Loucy (cell line): ENCODE results near the gene TNS3.

Experiments used
- H2AFZ ChIP-seq: fragments of 200-600 bp; sonication (generic); 2 replicates; pipeline ENCODE4 v1.6.0; 2016; ENCODE audit warnings: antibody characterized with exemption, mild to moderate bottlenecking, low read length, moderate library complexity
- H3F3A ChIP-seq: fragments of 200-600 bp; 2 replicates; pipeline ENCODE4 v1.6.0; 2016; ENCODE audit warnings: antibody characterized with exemption, low read depth, mild to moderate bottlenecking
- H3K27me3 ChIP-seq: fragments of 200-600 bp; sonication (generic); 2 replicates; pipeline ENCODE4 v1.6.1; 2014; ENCODE audit warnings: low read length, mild to moderate bottlenecking; ENCODE audit not compliant: insufficient read depth, poor library complexity, severe bottlenecking
- H3K36me3 ChIP-seq: fragments of 200-600 bp; sonication (generic); 2 replicates; pipeline ENCODE4 v1.6.1; 2016; ENCODE audit warnings: low read length; ENCODE audit not compliant: insufficient read depth
- H3K4me1 ChIP-seq: fragments of 200-600 bp; sonication (generic); 2 replicates; pipeline ENCODE4 v1.5.1; 2014; ENCODE audit warnings: low read length, mild to moderate bottlenecking; ENCODE audit not compliant: insufficient read depth, poor library complexity, severe bottlenecking
- H3K4me2 ChIP-seq: fragments of 200-600 bp; sonication (generic); 2 replicates; pipeline ENCODE4 v1.6.0; 2014; ENCODE audit warnings: antibody characterized with exemption, low read length, low read depth, mild to moderate bottlenecking; ENCODE audit not compliant: poor library complexity, severe bottlenecking
- H3K4me3 ChIP-seq: fragments of 200-600 bp; sonication (generic); 2 replicates; pipeline ENCODE4 v1.5.1; 2014; ENCODE audit warnings: low read length, mild to moderate bottlenecking, mixed read lengths; ENCODE audit not compliant: poor library complexity, severe bottlenecking
- H3K79me2 ChIP-seq: fragments of 200-600 bp; sonication (generic); 2 replicates; pipeline ENCODE4 v1.6.1; 2014; ENCODE audit warnings: low read length; ENCODE audit not compliant: insufficient read depth
- H3K9ac ChIP-seq: fragments of 200-600 bp; sonication (generic); 2 replicates; pipeline ENCODE4 v1.6.0; 2014; ENCODE audit warnings: mild to moderate bottlenecking, low read depth, low read length, moderate library complexity; ENCODE audit not compliant: poor library complexity, severe bottlenecking
- H3K9me2 ChIP-seq: fragments of 200-600 bp; sonication (generic); replicated peaks from 2 replicates; pipeline ENCODE4 v1.6.1; 2016; ENCODE audit warnings: low read depth, low read length, mixed read lengths
- H3K9me3 ChIP-seq: fragments of 200-600 bp; sonication (generic); 2 replicates; pipeline ENCODE4 v1.6.1; 2014; ENCODE audit warnings: mild to moderate bottlenecking, antibody characterized with exemption, low read length, low read depth; ENCODE audit not compliant: insufficient read depth
- H4K20me1 ChIP-seq: fragments of 200-600 bp; sonication (generic); 2 replicates; pipeline ENCODE4 v1.6.0; 2014; ENCODE audit warnings: antibody characterized with exemption, low read length, mild to moderate bottlenecking; ENCODE audit not compliant: insufficient read depth, poor library complexity, severe bottlenecking
- EZH2phosphoT487 ChIP-seq: fragments of 200-600 bp; IDR thresholded peaks from 2 replicates; pipeline ENCODE4 v1.6.1; 2018; ENCODE audit warnings: antibody characterized with exemption, mild to moderate bottlenecking, moderate library complexity, borderline replicate concordance
- TF ChIP-seq, protein P1 (sequence below): fragments of 200-600 bp; sonication (generic); conservative IDR thresholded peaks from 2 replicates; pipeline ENCODE4 v1.5.1; 2014; ENCODE audit warnings: mild to moderate bottlenecking, antibody characterized with exemption, low read length

The TNS3 gene

DNA sequence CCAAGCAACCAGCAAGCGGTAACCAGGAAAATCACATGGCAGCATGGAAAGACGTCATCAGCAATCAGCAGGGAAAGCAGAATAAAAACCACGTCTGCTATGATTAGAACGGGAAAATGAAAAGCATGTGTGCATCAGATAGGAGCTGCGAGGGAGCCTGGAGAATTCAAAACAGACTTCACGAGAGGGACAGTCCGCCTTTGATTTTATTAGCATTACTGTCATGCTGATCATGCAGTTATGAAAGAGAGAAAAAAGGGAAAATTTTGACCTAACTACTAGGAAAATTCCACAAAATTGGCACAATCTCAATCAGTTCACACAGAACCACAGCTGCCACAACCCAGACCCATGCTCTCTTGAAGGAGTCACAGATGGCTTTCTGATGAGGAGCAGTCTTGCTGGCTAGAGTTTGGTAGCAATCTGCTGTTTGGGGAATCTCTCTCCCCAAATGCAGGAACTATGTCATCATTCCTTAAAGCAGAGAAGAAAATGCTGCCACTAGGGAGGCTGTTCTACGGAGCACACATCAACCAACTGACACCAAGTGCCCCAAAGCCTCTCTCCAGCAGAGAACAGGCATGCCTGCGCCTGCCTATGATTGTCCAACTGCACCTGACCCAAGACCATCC lies 295.9 kb downstream of the TNS3 start:
- H3K9me3 ChIP-seq: peaks cover 17% of the 10 kb centered on the region; the same call in 1 of the 2 replicates
- no peak overlapping the region for H3K4me3 ChIP-seq
- H3K36me3 ChIP-seq: no peaks in the 10 kb centered on the region
- no peaks in the 10 kb centered on the region for H4K20me1 ChIP-seq
- H3F3A ChIP-seq: no peaks in the 10 kb centered on the region
- no peak overlapping the region for H3K9ac ChIP-seq
- H3K4me2 ChIP-seq: no peak overlapping the region
- H3K9me2 ChIP-seq: no peaks in the 10 kb centered on the region
- no peaks in the 10 kb centered on the region for H3K4me1 ChIP-seq
- no peak for TF ChIP-seq EZH2phosphoT487
- TF ChIP-seq, protein P1, sequence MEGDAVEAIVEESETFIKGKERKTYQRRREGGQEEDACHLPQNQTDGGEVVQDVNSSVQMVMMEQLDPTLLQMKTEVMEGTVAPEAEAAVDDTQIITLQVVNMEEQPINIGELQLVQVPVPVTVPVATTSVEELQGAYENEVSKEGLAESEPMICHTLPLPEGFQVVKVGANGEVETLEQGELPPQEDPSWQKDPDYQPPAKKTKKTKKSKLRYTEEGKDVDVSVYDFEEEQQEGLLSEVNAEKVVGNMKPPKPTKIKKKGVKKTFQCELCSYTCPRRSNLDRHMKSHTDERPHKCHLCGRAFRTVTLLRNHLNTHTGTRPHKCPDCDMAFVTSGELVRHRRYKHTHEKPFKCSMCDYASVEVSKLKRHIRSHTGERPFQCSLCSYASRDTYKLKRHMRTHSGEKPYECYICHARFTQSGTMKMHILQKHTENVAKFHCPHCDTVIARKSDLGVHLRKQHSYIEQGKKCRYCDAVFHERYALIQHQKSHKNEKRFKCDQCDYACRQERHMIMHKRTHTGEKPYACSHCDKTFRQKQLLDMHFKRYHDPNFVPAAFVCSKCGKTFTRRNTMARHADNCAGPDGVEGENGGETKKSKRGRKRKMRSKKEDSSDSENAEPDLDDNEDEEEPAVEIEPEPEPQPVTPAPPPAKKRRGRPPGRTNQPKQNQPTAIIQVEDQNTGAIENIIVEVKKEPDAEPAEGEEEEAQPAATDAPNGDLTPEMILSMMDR: no peak
- no peaks in the 10 kb centered on the region for H3K79me2 ChIP-seq
- no peak overlapping the region for H2AFZ ChIP-seq
- no peaks in the 10 kb centered on the region for H3K27me3 ChIP-seq

DNA sequence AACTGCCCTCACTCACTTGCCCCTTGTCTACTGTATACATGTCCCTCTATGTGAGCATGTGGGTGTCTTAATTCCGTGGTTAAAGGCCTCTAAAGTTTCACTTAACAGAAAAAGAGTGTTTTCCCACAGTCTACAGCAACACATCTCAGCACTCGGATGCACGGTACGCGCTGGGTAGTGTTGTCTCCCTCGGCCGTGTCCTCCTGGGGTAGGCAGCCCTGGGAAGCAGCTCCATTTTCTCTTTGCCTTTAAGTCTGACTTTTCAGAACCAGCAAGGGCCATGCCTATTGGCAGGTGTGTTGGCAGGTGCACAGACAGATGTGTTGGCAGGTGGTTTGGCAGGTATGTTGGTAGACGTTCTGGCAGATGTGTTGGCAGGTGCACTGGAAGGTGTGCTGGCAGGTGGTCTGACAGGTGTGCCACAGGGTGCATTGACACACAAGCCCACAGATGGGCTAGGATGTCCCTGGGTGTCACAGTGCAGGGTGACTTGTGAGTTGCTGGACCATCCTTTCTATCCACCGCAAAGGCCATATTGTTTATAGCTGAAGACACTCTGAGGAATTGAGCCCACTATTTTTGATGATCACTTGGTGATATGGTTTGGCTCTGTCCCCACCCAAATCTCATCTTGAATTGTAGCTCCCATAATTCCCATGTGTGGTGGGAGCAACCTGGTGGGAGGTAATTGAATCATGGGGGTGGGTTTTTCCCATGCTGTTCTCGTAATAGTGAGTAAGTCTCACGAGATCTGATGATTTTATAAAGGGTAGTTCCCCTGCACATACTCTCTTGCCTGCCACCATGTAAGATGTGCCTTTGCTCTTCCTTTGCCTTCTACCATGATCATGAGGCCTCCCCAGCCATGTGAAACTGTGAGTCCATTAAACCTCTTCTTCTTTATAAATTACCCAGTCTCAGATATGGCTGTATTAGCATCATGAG lies 296.9 kb downstream of the TNS3 start:
- Histone ChIP-seq H3K9ac (no peak overlapping the region), H3K36me3 (no peaks in the 10 kb centered on the region), H3K4me2 (no peak overlapping the region), H3K9me3 (peaks cover 17% of the 10 kb centered on the region; the same call in 1 of the 2 replicates), H4K20me1 (no peaks in the 10 kb centered on the region), H3K27me3 (no peaks in the 10 kb centered on the region), H3K4me1 (no peaks in the 10 kb centered on the region), H3K4me3 (no peak overlapping the region), H2AFZ (no peak overlapping the region), H3F3A (no peaks in the 10 kb centered on the region), H3K9me2 (no peaks in the 10 kb centered on the region), H3K79me2 (no peaks in the 10 kb centered on the region)
- no peak for TF ChIP-seq EZH2phosphoT487
- TF ChIP-seq, protein P1: no peak

DNA sequence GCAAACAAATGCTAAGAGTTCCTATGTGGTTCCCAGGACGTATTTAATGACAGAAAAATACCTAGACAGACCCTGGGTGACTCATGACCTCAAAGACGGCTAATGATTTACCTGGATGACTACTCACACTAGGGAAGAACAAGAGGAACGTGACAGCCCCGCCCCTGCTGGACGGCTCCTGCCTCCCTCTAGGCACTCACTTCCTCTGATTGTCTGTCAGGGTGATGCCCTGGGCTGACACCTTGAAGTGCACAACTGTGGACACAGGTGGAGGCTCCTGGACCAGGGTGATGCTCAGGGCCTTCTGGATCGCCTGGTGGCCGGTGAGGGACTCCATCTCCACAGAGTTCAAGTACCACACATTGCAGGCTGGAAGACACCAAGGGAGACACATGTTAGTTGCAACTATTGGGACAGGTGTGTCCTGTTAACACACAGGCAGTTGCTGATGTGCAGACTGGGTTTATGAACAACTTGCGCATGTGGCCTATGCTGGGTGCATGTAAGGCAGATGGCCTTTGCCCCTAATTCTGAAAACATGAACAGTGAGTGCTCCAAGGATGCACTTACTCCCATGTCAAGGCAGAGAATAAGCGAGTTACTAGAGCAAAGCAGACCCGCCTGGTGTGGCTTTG lies 298.3 kb downstream of the TNS3 start:
- H3K9me2 ChIP-seq: no peaks in the 10 kb centered on the region
- H3K79me2 ChIP-seq: no peaks in the 10 kb centered on the region
- H3K9me3 ChIP-seq: peaks cover 17% of the 10 kb centered on the region; the same call in 1 of the 2 replicates
- no peak overlapping the region for H3K9ac ChIP-seq
- no peaks in the 10 kb centered on the region for H4K20me1 ChIP-seq
- no peaks in the 10 kb centered on the region for H3K36me3 ChIP-seq
- no peak overlapping the region for H3K4me3 ChIP-seq
- TF ChIP-seq EZH2phosphoT487: no peak
- TF ChIP-seq, protein P1: no peak
- no peak overlapping the region for H2AFZ ChIP-seq
- no peaks in the 10 kb centered on the region for H3K4me1 ChIP-seq
- no peaks in the 10 kb centered on the region for H3F3A ChIP-seq
- no peaks in the 10 kb centered on the region for H3K27me3 ChIP-seq
- no peak overlapping the region for H3K4me2 ChIP-seq
